Peyer's patch (tissue), 4 donors: Measurements from ENCODE around the gene KLHL13. TPM values are rescaled to one million over a fixed set of nuclear protein-coding genes. Genes with fewer than 3 reads are reported as not detected.

Experiments used
- DNase-seq, 3 donors: peaks; one replicate each; pipeline ENCODE4 v3.0.0-alpha.2; 2017 to 2019
- H3K27ac ChIP-seq, 4 donors: fragments of 200-600 bp; sonication (generic); one replicate each; pipeline ENCODE4 v1.5.1; 2016 to 2019
- H3K27me3 ChIP-seq, 2 donors: fragments of 200-600 bp; sonication (generic); one replicate each; pipeline ENCODE4 v1.5.1; 2019
- H3K36me3 ChIP-seq, 3 donors: fragments of 200-600 bp; sonication (generic); one replicate each; pipeline ENCODE4 v1.5.1; 2016 to 2019
- H3K4me1 ChIP-seq, 4 donors: fragments of 200-600 bp; sonication (generic); one replicate each; pipeline ENCODE4 v1.5.1; 2016 to 2019
- H3K4me3 ChIP-seq, 4 donors: fragments of 200-600 bp; sonication (generic); 1 replicate in 3 of 4; 2 replicates in 1 of 4; pipeline ENCODE4 v1.5.1; 2016 to 2019; ENCODE audit warnings: mild to moderate bottlenecking in 1 of 4
- H3K9me3 ChIP-seq, 4 donors: fragments of 200-600 bp; sonication (generic); one replicate each; pipeline ENCODE4 v1.5.1; 2016 to 2019; ENCODE audit warnings: mild to moderate bottlenecking in 1 of 4
- CTCF ChIP-seq, 6 experiments: fragments of 450-650 bp in 4 of 6; fragments of 200-600 bp in 2 of 6; sonication (generic) in 1 of 6; IDR thresholded peaks; one replicate each; pipeline ENCODE4 v1.5.1; 2017 to 2019; ENCODE audit warnings: antibody characterized with exemption in 6 of 6, mild to moderate bottlenecking in 3 of 6, moderate library complexity in 1 of 6
- POLR2A ChIP-seq, 2 donors: fragments of 450-650 bp; IDR thresholded peaks; one replicate each; pipeline ENCODE4 v1.5.1; 2017; ENCODE audit warnings: antibody characterized with exemption in 2 of 2, mild to moderate bottlenecking in 2 of 2, moderate library complexity in 2 of 2
- total RNA-seq, 4 donors: library from RNA; depleted of rRNA; stranded (reverse); fragments of >200 nt; gene quantifications; one replicate each; pipeline ENCODE4 v1.1.0, GENCODE V29; 2016

Gene KLHL13
- total RNA-seq, 4 donors from 2014 or later, result 4.0 to 14.0 (median 8.1) TPM

- no peak overlapping the region for H3K4me3 ChIP-seq
- TF ChIP-seq POLR2A (IDR thresholded peaks at IDR 0.05) (no peak), CTCF (IDR thresholded peaks at IDR 0.05) (no peak)
- no peaks in the 10 kb centered on the region for H3K4me1 ChIP-seq
- no peak overlapping the region for H3K27ac ChIP-seq
- no peak for DNase-seq
- no peaks in the 10 kb centered on the region for H3K9me3 ChIP-seq
- no peaks in the 10 kb centered on the region for H3K36me3 ChIP-seq
- H3K27me3 ChIP-seq, result no peaks in the 10 kb centered on the region
Measured at GRCh38 chrX:117998171-117998570, 118.4 kb downstream of the KLHL13 start.

- no peaks in the 10 kb centered on the region for H3K4me1 ChIP-seq
- no peak overlapping the region for H3K4me3 ChIP-seq
- H3K27ac ChIP-seq, result no peak overlapping the region
- TF ChIP-seq POLR2A (IDR thresholded peaks at IDR 0.05), result no peak
- TF ChIP-seq CTCF (IDR thresholded peaks at IDR 0.05), result peak in 3 of 6 experiments; percentile 52 to 56 (median 55)
- no peaks in the 10 kb centered on the region for H3K9me3 ChIP-seq
- H3K36me3 ChIP-seq, result no peaks in the 10 kb centered on the region
- no peak for DNase-seq
- no peaks in the 10 kb centered on the region for H3K27me3 ChIP-seq
Measured at GRCh38 chrX:117996918-117997480, 119.6 kb downstream of the KLHL13 start.

GRCh38 chrX:117996408-117996807, 120.2 kb downstream of the KLHL13 start:
- no peak for TF ChIP-seq POLR2A (IDR thresholded peaks at IDR 0.05)
- TF ChIP-seq CTCF (IDR thresholded peaks at IDR 0.05), result no peak
- no peak for DNase-seq
- H3K27me3 ChIP-seq, result no peaks in the 10 kb centered on the region
- no peak overlapping the region for H3K4me3 ChIP-seq
- no peaks in the 10 kb centered on the region for H3K9me3 ChIP-seq
- no peaks in the 10 kb centered on the region for H3K36me3 ChIP-seq
- H3K4me1 ChIP-seq, result no peaks in the 10 kb centered on the region
- no peak overlapping the region for H3K27ac ChIP-seq

- no peak overlapping the region for H3K4me3 ChIP-seq
- no peak for DNase-seq
- no peaks in the 10 kb centered on the region for H3K36me3 ChIP-seq
- H3K4me1 ChIP-seq, result no peaks in the 10 kb centered on the region
- TF ChIP-seq CTCF (IDR thresholded peaks at IDR 0.05), result no peak
- no peak for TF ChIP-seq POLR2A (IDR thresholded peaks at IDR 0.05)
- H3K27ac ChIP-seq, result no peak overlapping the region
- H3K27me3 ChIP-seq, result no peaks in the 10 kb centered on the region
- H3K9me3 ChIP-seq, result no peaks in the 10 kb centered on the region
Measured at GRCh38 chrX:117995378-117995777, 121.2 kb downstream of the KLHL13 start.

- H3K36me3 ChIP-seq, result no peaks in the 10 kb centered on the region
- H3K27me3 ChIP-seq, result no peaks in the 10 kb centered on the region
- DNase-seq, result no peak
- TF ChIP-seq CTCF (IDR thresholded peaks at IDR 0.05), result no peak
- TF ChIP-seq POLR2A (IDR thresholded peaks at IDR 0.05), result no peak
- no peak overlapping the region for H3K4me3 ChIP-seq
- no peaks in the 10 kb centered on the region for H3K4me1 ChIP-seq
- H3K27ac ChIP-seq, result no peak overlapping the region
- no peaks in the 10 kb centered on the region for H3K9me3 ChIP-seq
Measured at GRCh38 chrX:117992192-117992723, 124.4 kb downstream of the KLHL13 start.
